ENCODE results near the gene PLXNA2. TPM values are rescaled to one million over a fixed set of nuclear protein-coding genes. Genes with fewer than 3 reads are reported as not detected.

The PLXNA2 gene
- total and polyA plus RNA-seq, 2 of the 13 experiments (the other 11 are each of a cell fraction or from before 2014, with no cell fraction given) = 1.1 to 2.1 TPM

DNA sequence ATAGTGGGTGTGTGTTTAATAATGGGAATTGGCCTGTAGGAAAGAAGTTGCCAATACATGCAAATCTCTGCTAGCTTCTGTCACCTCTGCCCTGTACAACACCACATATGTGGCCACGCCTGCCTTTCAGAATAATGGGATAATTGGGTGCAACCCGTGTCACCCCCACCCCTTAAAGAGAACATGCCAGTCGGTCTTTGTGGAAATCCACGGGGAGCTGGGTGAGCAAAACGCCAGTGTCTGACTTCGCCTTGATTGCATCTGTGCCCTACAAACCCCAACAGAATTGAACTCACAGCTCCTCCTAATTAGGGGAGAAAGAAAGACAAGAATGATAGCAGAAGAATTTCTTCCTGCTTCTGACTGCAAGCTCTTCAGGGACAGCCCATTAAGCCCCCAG lies 6.4 kb upstream of the PLXNA2 start:
- H3K36me3 ChIP-seq (replicated peaks in 1 of 2; ENCODE audit: control insufficient read depth in 1 of 2, insufficient read depth in 2 of 2, low read length in 2 of 2) = no peaks in the 10 kb centered on the region
- ATAC-seq (no peak), FAIRE-seq (no peak), DNase-seq (ENCODE audit: low spot score) (no peak)
- no TSS peak for BruUV-seq (replicated peaks)
- H3K9ac ChIP-seq (ENCODE audit: insufficient read depth, low read depth, low read length) = no peak overlapping the region
- H3K9me3 ChIP-seq (ENCODE audit: low read length) = no peaks in the 10 kb centered on the region
- TF ChIP-seq JUND (CRISPR knock-in tag; IDR thresholded peaks at IDR 0.05) (no peak), ELF1 (CRISPR knock-in tag; IDR thresholded peaks at IDR 0.05) (no peak), ZFP37 (CRISPR knock-in tag; IDR thresholded peaks at IDR 0.05; ENCODE audit: borderline replicate concordance) (no peak)
- no peak overlapping the region for H3K27ac ChIP-seq (ENCODE audit: extremely low read length, insufficient read depth, low read length)
- H4K20me1 ChIP-seq (ENCODE audit: insufficient read depth, low read length) = no peaks in the 10 kb centered on the region
- peaks cover 0 to 12% of the 10 kb centered on the region in 2 experiments; a peak in 2 of 5 replicates for H3K27me3 ChIP-seq (ENCODE audit: control insufficient read depth in 1 of 2, insufficient read depth in 2 of 2, low read length in 2 of 2)
- 36% methylated on average over 1 of the region's 6 CpGs for WGBS (ENCODE audit: low lambda C conversion rate)
- ChIA-PET POLR2A (no interaction called here), CTCF (ENCODE audit: low intra/inter-chr PET ratio, low total read pairs) (no interaction called here)
- in situ Hi-C loops (cut with HindIII; ENCODE audit: extremely low pct_ligation_motif_present, low pct_unique_long_range_greater_than_20kb) = no loop called here
- H3K4me3 ChIP-seq (replicated peaks in 1 of 3; ENCODE audit: insufficient read depth in 1 of 3, low read depth in 2 of 3, low read length in 3 of 3) = no peak overlapping the region
- no peak overlapping the region for H3K4me2 ChIP-seq (ENCODE audit: low read depth, low read length)
- H3K4me1 ChIP-seq (ENCODE audit: insufficient read depth, low read length) = peaks cover 45% of the 10 kb centered on the region
- H3K79me2 ChIP-seq (ENCODE audit: insufficient read depth, low read length) = no peaks in the 10 kb centered on the region
- H2AFZ ChIP-seq (ENCODE audit: low read length) = no peak overlapping the region
- intact Hi-C loops (cut with micrococcal nuclease; ENCODE audit: unreplicated experiment) = no loop called here

DNA sequence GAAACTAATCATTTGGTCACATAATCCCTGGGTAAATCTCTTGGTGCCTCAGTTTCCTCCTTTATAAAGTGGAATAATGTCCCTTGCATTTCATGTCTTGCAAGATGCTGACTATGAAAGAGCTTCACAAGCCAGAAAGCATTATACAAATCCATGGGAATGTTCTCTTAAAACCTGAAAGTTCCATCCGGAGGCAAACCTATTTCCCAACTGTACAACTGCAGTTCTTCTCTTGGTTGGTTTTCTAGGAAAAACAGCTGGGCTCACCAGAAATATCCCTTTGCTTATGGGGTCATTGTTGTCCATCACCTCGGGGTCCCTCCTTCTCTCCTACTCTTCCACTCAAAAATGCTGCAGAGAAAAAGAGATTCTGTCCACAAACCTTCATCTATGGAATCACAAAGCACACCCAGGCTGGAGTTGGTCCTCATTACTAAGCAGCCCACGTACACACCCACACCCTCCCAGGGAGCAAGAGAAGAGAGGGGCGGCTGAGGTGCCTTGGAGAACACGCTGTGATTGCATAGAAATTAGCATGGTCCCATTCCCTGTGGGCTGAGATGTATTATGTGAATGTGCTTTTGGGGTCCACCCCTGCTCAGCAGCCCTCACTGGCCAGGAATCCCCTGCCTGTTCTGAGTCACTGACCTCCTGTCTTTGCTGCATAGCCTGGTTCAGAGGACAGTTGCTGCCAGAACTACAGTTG lies 5.0 kb upstream of the PLXNA2 start:
- ChIA-PET POLR2A (no interaction called here), CTCF (ENCODE audit: low intra/inter-chr PET ratio, low total read pairs) (no interaction called here)
- Histone ChIP-seq H2AFZ (ENCODE audit: low read length) (no peak overlapping the region), H3K27ac (ENCODE audit: extremely low read length, insufficient read depth, low read length) (no peak overlapping the region), H3K4me2 (ENCODE audit: low read depth, low read length) (no peak overlapping the region), H4K20me1 (ENCODE audit: insufficient read depth, low read length) (no peaks in the 10 kb centered on the region), H3K4me3 (replicated peaks in 1 of 3; ENCODE audit: insufficient read depth in 1 of 3, low read depth in 2 of 3, low read length in 3 of 3) (no peak overlapping the region), H3K9ac (ENCODE audit: insufficient read depth, low read depth, low read length) (no peak overlapping the region), H3K4me1 (ENCODE audit: insufficient read depth, low read length) (peaks cover 57% of the 10 kb centered on the region), H3K9me3 (ENCODE audit: low read length) (no peaks in the 10 kb centered on the region), H3K79me2 (ENCODE audit: insufficient read depth, low read length) (no peaks in the 10 kb centered on the region), H3K36me3 (replicated peaks in 1 of 2; ENCODE audit: control insufficient read depth in 1 of 2, insufficient read depth in 2 of 2, low read length in 2 of 2) (no peaks in the 10 kb centered on the region), H3K27me3 (ENCODE audit: control insufficient read depth in 1 of 2, insufficient read depth in 2 of 2, low read length in 2 of 2) (peaks cover 0 to 17% of the 10 kb centered on the region in 2 experiments; a peak in 2 of 5 replicates)
- no TSS peak for BruUV-seq (replicated peaks)
- in situ Hi-C loops (cut with HindIII; ENCODE audit: extremely low pct_ligation_motif_present, low pct_unique_long_range_greater_than_20kb) (loop anchor here (5.0 kb wide), 1 partner anchor 227 kb away; no protein-coding TSS in a partner anchor), intact Hi-C loops (cut with micrococcal nuclease; ENCODE audit: unreplicated experiment) (no loop called here)
- 5% methylated on average over 3 of the region's 5 CpGs for WGBS (ENCODE audit: low lambda C conversion rate)
- ATAC-seq (no peak), FAIRE-seq (no peak), DNase-seq (ENCODE audit: low spot score) (no peak)
- TF ChIP-seq, protein P1, sequence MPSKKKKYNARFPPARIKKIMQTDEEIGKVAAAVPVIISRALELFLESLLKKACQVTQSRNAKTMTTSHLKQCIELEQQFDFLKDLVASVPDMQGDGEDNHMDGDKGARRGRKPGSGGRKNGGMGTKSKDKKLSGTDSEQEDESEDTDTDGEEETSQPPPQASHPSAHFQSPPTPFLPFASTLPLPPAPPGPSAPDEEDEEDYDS (CRISPR knock-in tag; IDR thresholded peaks at IDR 0.05) = no peak
- TF ChIP-seq HNRNPK (IDR thresholded peaks at IDR 0.05; ENCODE audit: low read depth, low read length, poor library complexity, severe bottlenecking) (no peak), KLF15 (CRISPR knock-in tag; IDR thresholded peaks at IDR 0.05; ENCODE audit: borderline replicate concordance) (no peak), ARNT2 (CRISPR knock-in tag; IDR thresholded peaks at IDR 0.05; ENCODE audit: low read depth) (no peak), ZMYM2 (CRISPR knock-in tag; IDR thresholded peaks at IDR 0.05) (no peak), ZFP36L2 (CRISPR knock-in tag; IDR thresholded peaks at IDR 0.05) (no peak), NCOA2 (CRISPR knock-in tag; IDR thresholded peaks at IDR 0.05) (no peak), MIER3 (CRISPR knock-in tag; IDR thresholded peaks at IDR 0.05; ENCODE audit: borderline replicate concordance) (no peak), TEAD3 (CRISPR knock-in tag; optimal IDR thresholded peaks at IDR 0.05; ENCODE audit: borderline replicate concordance) (no peak)
- TF ChIP-seq, protein P2, sequence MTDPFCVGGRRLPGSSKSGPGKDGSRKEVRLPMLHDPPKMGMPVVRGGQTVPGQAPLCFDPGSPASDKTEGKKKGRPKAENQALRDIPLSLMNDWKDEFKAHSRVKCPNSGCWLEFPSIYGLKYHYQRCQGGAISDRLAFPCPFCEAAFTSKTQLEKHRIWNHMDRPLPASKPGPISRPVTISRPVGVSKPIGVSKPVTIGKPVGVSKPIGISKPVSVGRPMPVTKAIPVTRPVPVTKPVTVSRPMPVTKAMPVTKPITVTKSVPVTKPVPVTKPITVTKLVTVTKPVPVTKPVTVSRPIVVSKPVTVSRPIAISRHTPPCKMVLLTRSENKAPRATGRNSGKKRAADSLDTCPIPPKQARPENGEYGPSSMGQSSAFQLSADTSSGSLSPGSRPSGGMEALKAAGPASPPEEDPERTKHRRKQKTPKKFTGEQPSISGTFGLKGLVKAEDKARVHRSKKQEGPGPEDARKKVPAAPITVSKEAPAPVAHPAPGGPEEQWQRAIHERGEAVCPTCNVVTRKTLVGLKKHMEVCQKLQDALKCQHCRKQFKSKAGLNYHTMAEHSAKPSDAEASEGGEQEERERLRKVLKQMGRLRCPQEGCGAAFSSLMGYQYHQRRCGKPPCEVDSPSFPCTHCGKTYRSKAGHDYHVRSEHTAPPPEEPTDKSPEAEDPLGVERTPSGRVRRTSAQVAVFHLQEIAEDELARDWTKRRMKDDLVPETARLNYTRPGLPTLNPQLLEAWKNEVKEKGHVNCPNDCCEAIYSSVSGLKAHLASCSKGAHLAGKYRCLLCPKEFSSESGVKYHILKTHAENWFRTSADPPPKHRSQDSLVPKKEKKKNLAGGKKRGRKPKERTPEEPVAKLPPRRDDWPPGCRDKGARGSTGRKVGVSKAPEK (CRISPR knock-in tag; IDR thresholded peaks at IDR 0.05; ENCODE audit: borderline replicate concordance) = no peak
- TF ChIP-seq, protein P3, sequence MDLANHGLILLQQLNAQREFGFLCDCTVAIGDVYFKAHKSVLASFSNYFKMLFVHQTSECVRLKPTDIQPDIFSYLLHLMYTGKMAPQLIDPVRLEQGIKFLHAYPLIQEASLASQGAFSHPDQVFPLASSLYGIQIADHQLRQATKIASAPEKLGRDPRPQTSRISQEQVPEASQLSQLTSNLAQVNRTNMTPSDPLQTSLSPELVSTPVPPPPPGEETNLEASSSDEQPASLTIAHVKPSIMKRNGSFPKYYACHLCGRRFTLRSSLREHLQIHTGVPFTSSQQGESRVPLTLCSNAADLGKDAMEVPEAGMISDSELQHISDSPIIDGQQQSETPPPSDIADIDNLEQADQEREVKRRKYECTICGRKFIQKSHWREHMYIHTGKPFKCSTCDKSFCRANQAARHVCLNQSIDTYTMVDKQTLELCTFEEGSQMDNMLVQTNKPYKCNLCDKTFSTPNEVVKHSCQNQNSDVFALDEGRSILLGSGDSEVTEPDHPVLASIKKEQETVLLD (CRISPR knock-in tag; IDR thresholded peaks at IDR 0.05; ENCODE audit: low read depth) = no peak

Measured in HepG2 (cell line).